Cardiac muscle cell (in vitro differentiated cells and primary cell): ENCODE data around the gene PLXND1. TPM values are rescaled to one million over a fixed set of nuclear protein-coding genes. Genes with fewer than 3 reads are reported as not detected.

Experiments used
- DNase-seq, 2 donors: peaks; one replicate each; pipeline versions ENCODE4 v3.0.0 to v3.0.0-alpha.2; 2010 to 2017; ENCODE audit warnings: low read depth in 1 of 2, low spot score in 1 of 2
- H3K27ac ChIP-seq: fragments of 200-600 bp; sonication (generic); 2 replicates; pipeline ENCODE4 v1.5.1; 2016
- H3K27me3 ChIP-seq: fragments of 200-600 bp; sonication (generic); 2 replicates; pipeline ENCODE4 v1.6.0; 2016; ENCODE audit warnings: control low read depth
- H3K36me3 ChIP-seq: fragments of 200-600 bp; sonication (generic); 2 replicates; pipeline ENCODE4 v1.5.1; 2016; ENCODE audit warnings: control low read depth
- H3K4me1 ChIP-seq: fragments of 200-600 bp; sonication (generic); 2 replicates; pipeline ENCODE4 v1.8.1; 2017; ENCODE audit warnings: low read depth, mild to moderate bottlenecking, mixed run types
- H3K4me3 ChIP-seq: fragments of 200-600 bp; sonication (generic); 2 replicates; pipeline ENCODE4 v1.5.1; 2016; ENCODE audit warnings: mild to moderate bottlenecking
- H3K9me3 ChIP-seq: fragments of 200-600 bp; sonication (generic); 2 replicates; pipeline ENCODE4 v1.5.1; 2017; ENCODE audit warnings: low read depth, mild to moderate bottlenecking, control low read depth
- polyA plus RNA-seq: library from polyadenylated mRNA; unstranded; fragments of >200 nt; fragmentation: Nextera tagmentation; extraction: Ambion mirVana; gene quantifications from 2 replicates; pipeline ENCODE4 v1.2.1, GENCODE V29; 2016
- total RNA-seq: library from RNA; depleted of rRNA; stranded (reverse); fragments of >200 nt; gene quantifications from 2 replicates; pipeline ENCODE4 v1.2.3, GENCODE V29; 2016
- TF ChIP-seq, protein P1 (sequence below): IDR thresholded peaks from 2 replicates; pipeline ENCODE4 v1.5.1; 2012; ENCODE audit warnings: low read depth, mild to moderate bottlenecking, low read length

PLXND1 gene
- total and polyA plus RNA-seq, 2 experiments from 2014 or later, result 15.0 to 56.5 TPM

DNA sequence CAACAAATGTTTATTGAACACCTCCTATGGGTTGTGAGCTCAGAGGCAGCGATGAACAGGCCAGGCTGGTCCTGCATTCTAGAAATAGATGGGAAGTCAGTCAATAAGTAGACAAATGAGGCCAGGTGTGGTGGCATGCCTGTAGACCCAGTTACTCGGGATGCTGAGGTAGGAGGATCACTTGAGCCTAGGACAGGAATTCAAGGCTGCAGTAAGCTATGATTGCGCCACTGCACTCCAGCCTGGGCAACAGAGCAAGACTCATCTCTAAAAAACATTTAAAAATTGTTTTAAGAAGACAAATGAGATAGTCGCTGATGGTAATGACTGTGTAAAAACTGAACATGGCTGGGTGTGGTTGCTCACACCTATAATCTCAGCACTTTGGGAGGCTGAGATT is 82.4 kb downstream of the PLXND1 start:
- TF ChIP-seq, protein P1, sequence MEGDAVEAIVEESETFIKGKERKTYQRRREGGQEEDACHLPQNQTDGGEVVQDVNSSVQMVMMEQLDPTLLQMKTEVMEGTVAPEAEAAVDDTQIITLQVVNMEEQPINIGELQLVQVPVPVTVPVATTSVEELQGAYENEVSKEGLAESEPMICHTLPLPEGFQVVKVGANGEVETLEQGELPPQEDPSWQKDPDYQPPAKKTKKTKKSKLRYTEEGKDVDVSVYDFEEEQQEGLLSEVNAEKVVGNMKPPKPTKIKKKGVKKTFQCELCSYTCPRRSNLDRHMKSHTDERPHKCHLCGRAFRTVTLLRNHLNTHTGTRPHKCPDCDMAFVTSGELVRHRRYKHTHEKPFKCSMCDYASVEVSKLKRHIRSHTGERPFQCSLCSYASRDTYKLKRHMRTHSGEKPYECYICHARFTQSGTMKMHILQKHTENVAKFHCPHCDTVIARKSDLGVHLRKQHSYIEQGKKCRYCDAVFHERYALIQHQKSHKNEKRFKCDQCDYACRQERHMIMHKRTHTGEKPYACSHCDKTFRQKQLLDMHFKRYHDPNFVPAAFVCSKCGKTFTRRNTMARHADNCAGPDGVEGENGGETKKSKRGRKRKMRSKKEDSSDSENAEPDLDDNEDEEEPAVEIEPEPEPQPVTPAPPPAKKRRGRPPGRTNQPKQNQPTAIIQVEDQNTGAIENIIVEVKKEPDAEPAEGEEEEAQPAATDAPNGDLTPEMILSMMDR, result no peak
- Histone ChIP-seq H3K36me3 (no peaks in the 10 kb centered on the region), H3K27me3 (no peaks in the 10 kb centered on the region), H3K27ac (no peak overlapping the region), H3K9me3 (no peaks in the 10 kb centered on the region), H3K4me1 (no peaks in the 10 kb centered on the region), H3K4me3 (no peak overlapping the region)
- DNase-seq, result no peak

DNA sequence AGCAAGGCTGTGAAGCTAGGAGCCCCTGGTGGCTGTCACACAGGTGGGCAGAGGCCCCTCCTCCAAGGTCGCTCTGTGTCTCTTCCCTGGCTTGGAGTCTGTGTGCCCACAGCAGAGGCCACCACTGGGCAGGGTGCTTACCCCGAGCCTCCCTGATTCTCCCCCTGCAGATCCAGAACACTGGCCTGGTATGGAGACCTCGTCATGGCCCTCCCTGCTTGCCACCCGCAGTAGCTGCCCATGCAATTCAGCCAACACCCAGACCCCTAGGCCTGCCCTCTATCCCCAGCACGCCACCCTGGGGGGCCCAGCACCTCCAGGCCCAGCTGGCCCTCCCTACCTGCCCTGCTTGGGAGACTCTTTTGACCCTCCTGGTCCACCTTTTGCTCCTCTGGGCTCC is 83.5 kb downstream of the PLXND1 start:
- Histone ChIP-seq H3K36me3 (no peaks in the 10 kb centered on the region), H3K27ac (no peak overlapping the region), H3K27me3 (no peaks in the 10 kb centered on the region), H3K4me1 (no peaks in the 10 kb centered on the region), H3K9me3 (no peaks in the 10 kb centered on the region), H3K4me3 (no peak overlapping the region)
- no peak for DNase-seq
- TF ChIP-seq, protein P1, result no peak

DNA sequence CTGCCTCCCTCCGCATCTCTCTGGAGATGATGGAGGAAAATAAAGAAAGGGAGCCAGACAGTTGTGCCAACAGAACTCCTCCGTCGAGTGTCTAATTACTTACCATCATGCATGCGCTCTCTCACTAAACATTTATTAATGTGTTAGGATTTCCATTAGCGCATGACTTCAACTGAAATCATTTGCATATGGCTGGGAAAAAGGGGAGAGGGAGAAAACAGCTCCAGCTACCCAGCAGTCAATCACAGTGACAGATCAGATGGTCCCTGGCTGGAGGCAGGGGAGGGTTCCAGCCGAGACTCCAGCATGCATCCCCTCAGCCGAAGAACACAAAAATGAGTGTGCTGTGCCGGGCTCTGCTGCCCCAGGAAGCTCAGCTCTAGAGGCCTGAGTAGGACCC is 84.9 kb downstream of the PLXND1 start:
- Histone ChIP-seq H3K4me3 (no peak overlapping the region), H3K27me3 (no peaks in the 10 kb centered on the region), H3K4me1 (no peaks in the 10 kb centered on the region), H3K27ac (no peak overlapping the region), H3K9me3 (no peaks in the 10 kb centered on the region), H3K36me3 (no peaks in the 10 kb centered on the region)
- TF ChIP-seq, protein P1, result no peak
- no peak for DNase-seq

DNA sequence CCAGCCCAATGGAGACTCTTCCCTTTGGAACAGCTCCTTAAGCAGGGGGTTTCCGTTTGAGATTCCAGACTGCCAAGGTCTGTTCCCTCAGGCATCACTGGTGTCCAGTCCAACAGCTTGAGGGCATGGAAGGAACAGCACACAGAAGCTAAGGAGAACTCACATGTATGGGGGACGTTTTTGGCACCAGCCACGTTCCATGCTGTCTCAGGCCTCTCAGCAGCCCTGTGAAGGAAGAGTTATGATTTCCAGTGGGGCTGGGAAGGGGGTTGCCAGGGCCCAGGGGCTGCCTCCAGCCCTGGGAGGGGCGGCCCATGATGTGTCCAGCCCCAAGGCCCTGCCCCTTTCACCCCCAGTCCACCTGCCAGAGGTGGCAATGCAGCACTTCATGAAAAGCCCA is 85.5 kb downstream of the PLXND1 start:
- no peaks in the 10 kb centered on the region for H3K9me3 ChIP-seq
- no peaks in the 10 kb centered on the region for H3K36me3 ChIP-seq
- TF ChIP-seq, protein P1, result no peak
- H3K4me3 ChIP-seq, result no peak overlapping the region
- no peak for DNase-seq
- no peaks in the 10 kb centered on the region for H3K4me1 ChIP-seq
- no peaks in the 10 kb centered on the region for H3K27me3 ChIP-seq
- H3K27ac ChIP-seq, result no peak overlapping the region

DNA sequence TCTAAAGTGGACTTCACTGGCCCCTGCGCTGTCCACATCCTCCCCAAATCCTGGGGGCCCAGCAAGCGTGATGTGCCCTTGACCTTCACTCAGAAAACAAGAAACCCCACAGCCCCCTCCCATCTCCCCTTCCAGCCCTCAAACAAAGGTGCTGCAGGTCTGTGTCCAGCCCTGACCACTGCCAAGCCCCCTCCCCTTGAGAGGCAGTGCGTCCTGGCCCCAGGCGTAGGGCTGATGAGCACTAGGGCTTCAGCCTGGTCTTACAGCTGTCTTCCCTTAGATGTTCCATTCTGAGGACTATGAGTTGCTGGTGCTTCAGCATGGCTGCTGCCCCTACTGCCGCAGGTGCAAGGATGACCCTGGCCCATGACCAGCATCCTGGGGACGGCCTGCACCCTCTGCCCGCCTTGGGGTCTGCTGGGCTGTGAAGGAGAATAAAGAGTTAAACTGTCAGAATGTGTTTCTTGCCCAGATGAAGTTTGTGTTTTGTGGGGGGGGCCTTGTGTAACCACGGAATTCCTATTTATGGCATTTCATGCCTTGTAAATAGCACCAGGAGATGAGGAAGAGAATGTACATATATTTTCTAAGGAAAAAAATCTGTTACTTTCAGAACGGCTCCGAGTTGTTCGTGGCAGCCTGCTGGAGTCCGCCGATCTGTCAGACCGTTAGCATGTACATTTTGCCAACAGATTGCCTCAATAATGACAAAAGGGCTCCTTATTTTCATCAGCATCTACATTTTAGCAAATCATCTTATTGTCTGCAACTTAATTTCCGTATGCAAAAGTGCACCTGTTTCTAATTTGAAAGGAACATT is 86.4 kb downstream of the PLXND1 start:
- Histone ChIP-seq H3K27ac (no peak overlapping the region), H3K9me3 (no peaks in the 10 kb centered on the region), H3K4me3 (no peak overlapping the region), H3K36me3 (no peaks in the 10 kb centered on the region), H3K4me1 (no peaks in the 10 kb centered on the region), H3K27me3 (no peaks in the 10 kb centered on the region)
- TF ChIP-seq, protein P1, result no peak
- no peak for DNase-seq
